HG02981 (cell line): Measurements from ENCODE around the gene YEATS4.

Source experiments
- ATAC-seq: cut with Tn5 transposase; IDR thresholded peaks from one replicate; pipeline ENCODE4 v1.9.1; 2021; ENCODE audit warnings: mild to moderate bottlenecking, moderate library complexity; ENCODE audit not compliant: unreplicated experiment

YEATS4 gene

GRCh38 chr12:69341328-69341727, 18.2 kb upstream of the YEATS4 start:
- no peak for ATAC-seq

DNA sequence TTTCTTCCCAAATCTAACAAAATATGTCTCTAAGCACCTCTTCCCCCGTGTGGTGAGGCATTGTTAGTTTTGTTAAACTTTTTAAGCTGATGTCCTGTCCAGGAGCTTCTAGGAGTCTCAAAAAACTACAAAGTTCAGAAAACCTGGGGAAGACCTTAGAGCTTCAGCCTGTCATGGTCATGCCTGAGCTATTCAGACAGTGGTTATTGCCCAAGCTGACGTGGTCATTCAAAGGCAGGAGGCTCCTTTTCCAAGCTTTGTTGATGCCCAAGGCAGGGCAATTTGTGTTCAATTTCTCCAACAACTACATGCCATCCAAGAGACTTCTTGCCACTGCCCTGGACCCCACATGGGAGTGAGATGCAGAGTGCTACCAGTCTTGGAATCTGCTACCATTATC, 17.1 kb upstream of the YEATS4 start:
- no peak for ATAC-seq

DNA sequence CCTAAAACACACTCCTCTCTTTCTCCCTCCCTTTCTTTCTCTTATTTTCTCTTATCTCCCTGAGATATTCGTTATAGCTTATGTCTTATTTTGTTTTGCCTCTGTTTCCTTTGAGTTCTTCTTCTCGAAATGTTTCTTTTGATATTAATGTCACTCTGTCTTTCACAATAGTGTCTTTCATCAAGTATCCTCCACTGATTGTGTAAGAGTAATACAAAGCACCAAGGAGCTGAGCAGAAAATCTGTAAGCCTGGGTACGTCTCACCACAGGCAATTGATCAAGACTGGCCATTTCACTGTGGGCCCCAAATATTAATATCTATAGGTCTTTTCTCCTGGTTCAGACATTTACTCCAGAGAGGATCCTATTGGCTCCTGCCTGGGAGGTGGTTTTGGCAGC, 16.2 kb upstream of the YEATS4 start:
- no peak for ATAC-seq

GRCh38 chr12:69343885-69344612, 15.5 kb upstream of the YEATS4 start:
- ATAC-seq, result no peak

DNA sequence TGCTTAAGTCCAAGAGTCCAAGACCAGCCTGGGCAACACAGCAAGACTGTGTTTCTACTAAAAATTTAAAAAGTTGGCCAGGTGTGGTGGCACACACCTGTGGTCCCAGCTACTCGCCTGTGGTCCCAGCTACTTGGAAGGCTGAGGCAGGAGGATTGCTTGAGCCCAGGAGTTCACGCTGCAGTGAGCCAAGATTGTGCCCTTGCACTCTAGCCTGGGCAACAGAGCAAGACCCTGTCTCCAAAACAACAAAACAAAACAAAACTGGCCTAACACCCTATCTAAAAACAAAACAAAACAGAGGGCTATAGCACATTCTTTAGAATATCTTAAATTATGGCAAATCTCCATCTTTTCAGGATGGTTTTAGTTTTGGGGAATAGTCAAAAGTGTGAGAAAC, 14.5 kb upstream of the YEATS4 start:
- ATAC-seq, result no peak

- no peak for ATAC-seq
Measured at GRCh38 chr12:69345742-69346141, 13.8 kb upstream of the YEATS4 start.

DNA sequence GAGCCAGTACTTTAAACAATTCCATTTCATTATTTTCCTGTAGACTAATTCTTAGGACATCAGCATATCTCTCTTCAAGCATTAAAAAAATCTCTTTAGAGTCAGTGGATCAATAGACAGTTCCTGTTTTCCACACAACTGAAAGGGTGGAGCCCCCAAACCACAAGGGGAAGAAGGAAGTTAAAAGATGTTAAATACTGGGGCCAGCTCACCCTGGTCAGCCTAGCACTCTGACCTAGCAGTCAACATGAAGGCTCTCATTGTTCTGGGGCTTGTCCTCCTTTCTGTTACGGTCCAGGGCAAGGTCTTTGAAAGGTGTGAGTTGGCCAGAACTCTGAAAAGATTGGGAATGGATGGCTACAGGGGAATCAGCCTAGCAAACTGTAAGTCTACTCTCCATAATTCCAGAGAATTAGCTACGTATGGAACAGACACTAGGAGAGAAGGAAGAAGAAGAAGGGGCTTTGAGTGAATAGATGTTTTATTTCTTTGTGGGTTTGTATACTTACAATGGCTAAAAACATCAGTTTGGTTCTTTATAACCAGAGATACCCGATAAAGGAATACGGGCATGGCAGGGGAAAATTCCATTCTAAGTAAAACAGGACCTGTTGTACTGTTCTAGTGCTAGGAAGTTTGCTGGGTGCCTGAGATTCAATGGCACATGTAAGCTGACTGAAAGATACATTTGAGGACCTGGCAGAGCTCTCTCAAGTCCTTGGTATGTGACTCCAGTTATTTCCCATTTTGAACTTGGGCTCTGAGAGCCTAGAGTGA, 11.2 kb upstream of the YEATS4 start, which contains the start of gene LYZ:
TSS of gene LYZ (plus strand) at position 220 of the 777 bp plus-strand sequence. CDS start at position 248, 28 bp downstream.
- ATAC-seq, result no peak

DNA sequence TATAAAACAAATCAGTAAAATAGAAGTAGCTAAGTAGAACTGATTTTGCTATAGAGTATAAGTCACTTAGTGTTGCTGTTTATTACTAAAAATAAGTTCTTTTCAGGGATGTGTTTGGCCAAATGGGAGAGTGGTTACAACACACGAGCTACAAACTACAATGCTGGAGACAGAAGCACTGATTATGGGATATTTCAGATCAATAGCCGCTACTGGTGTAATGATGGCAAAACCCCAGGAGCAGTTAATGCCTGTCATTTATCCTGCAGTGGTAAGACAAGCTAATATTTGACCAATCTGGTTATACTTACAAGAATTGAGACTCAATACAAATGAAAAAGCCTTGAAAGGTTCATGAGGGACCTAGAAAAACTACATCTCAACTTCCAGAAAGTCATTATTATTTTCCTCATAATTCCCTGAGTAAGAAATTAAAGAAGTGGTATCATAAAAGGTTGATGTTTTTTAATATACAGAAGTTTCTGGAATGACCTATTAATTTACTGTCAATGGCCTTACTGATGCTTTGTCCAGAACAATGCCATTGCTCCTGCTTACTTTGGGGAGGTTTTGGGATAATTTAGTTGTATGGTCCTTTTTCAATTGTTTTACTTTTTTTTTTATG, 9.4 kb upstream of the YEATS4 start:
- no peak for ATAC-seq

- no peak for ATAC-seq
Measured at GRCh38 chr12:69350777-69351176, 8.8 kb upstream of the YEATS4 start.

DNA sequence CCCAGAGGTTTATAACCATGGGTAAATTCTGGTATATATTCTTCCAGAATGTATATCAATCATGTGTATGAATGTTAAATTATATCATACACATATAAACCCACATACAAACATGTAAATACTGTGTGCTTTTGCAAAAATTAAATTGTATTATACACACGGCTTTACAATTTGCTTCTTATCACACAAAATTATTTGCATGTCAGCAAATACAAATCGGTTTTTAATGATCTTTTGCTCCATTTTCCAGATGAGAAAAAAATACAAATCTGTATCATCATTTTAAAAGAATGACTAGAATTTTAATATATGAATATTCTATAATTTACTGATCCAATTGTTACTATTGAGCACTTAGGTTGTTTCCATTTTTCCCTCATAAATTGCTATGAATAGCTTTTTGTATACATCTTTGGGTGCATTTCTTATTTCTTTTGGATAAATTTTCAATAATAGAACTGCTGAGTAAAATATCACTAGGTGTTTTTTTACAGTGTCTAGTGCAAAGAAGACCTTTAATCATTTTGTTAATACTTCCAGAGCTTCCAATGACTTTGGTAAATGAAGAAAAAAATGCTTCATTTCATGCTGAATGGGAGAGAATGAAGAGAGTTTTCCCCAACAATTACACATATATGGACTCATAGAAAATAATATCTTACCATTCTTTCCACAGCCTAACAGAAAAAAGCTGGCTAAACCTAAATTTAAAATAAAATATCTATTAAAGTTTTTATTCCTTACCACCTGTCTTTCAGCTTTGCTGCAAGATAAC, 7.9 kb upstream of the YEATS4 start:
- ATAC-seq, result no peak

GRCh38 chr12:69352904-69353303, 6.6 kb upstream of the YEATS4 start:
- ATAC-seq, result no peak

DNA sequence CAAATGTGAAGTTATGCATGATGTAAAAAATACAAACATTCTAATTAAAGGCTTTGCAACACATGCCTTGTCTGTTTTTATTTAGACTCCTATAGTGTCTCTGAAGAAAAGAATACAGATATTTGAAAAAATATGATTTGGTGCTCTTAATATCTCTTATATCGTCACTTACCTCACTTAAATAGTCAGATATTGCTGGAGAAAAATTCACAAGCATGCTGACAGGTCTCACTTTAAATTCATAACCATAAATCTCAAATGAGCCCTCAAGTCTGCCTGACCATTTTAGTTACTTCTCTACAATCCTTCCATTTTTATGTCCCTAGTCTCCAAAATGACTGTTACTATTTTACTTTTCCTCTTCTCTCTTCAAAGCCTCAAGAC, 5.4 kb upstream of the YEATS4 start:
- ATAC-seq, result no peak

DNA sequence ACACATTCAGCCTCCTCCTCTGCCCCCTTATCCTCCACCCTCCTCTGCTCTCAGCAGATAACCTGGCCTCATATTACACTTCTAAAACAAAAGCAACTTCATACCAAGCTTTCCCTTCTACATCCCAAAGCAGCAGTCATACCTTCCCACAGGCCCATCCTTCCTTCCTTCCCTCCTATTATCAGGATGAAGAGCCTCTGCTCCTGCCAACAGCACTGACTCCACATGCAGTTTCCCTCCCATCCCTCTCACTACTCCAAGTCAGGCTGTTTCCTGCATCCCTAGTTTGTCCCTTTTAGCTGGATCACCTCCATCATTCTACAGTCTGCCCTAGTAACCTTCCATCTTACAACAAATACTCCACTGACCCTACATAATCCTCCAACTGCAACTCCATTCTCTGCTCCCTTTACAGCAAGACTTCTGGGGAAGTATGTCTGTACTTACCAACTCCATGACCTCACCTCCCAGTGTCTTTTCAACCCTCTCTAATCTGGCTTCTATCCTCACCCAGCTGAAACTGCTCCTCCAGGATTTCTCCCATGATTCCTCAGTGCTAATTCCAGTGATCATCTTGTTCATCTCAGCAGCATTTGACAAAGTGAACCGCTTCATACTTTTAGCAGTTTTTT, 4.9 kb upstream of the YEATS4 start:
- ATAC-seq, result no peak

DNA sequence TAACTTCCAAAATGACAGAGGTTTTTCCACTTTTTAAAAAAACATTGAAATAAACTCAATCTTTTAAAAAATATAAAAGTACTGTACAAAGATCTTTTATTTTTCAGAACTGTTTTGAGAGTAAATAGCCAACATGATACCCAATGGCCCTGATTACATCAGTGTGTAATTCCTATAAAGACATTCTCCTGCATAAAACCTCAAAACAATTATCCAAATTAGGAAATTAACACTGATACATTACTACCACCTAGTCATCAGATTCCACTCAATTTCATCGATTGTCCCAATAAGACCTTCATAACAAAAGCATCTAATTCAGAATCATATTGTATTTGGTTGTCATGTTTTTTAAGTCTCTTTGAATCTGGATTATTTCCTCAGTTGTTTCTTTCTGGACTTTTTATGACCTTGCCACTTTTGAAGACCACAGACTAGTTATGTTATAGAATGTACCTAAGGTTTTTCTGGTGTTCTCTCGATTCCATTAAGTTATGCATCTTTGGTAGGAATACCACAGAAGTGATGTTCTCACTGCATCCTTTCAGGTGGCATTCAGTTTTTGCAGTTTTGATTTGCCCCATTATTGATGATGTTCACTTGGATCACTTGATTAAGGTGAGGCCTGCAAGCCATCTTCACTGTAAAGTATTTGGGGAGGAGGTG, 4.0 kb upstream of the YEATS4 start:
- no peak for ATAC-seq

DNA sequence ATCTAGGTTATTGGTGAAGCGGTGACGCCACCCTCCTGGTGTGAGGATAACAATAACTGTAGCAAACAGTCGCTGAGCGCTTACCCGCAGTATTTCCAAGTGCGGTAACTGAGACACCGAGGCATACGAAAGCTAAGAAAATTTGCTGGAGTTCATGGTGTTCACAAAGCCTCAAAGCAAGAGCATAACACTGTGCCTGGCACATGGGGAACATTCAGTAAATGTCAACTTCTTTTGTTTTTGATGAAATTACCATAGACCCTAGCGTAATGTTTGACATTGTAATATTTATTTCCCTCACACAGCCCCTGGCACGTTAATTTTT, 767 bp downstream of the YEATS4 start:
- no peak for ATAC-seq

DNA sequence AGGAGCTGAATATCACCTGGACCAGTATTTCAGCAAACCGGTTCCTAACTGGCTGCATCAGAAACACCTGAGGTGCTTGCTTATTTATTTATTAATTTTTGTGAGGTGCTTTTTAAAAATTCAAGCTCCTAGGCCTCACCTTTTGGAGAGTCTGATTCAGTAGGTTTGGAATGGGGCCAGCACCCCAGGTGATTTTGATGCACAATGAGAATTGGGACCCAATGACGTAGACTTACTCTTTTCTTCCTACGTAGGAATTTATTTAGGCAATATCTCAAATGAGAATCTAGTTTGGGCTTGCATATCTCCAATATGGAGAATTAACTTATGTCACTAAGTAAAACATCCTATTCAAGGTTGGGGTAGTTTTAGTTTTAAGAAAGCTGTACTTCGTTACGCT, 7.3 kb downstream of the YEATS4 start:
- no peak for ATAC-seq

DNA sequence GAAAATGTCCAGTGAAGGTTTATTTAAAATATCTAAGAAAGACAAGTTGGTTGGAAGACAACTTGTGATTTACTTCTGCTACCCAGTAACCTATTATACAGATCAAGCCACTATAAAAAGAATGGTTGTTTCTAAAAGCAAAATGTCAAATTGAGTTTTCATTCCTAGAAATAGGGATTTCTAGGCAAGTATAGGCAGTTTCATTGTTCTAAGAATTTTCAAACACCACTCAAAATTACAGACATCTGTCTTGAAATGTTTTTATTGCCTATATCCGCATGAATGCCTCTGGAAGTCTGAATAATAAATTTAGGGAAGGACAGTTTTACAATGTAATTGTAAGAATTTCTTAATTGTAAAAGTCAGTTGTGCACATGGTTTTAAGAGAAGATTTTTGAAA, 8.6 kb downstream of the YEATS4 start:
- ATAC-seq, result no peak

- ATAC-seq, result no peak
Measured at GRCh38 chr12:69383074-69383473, 23.5 kb downstream of the YEATS4 start.

DNA sequence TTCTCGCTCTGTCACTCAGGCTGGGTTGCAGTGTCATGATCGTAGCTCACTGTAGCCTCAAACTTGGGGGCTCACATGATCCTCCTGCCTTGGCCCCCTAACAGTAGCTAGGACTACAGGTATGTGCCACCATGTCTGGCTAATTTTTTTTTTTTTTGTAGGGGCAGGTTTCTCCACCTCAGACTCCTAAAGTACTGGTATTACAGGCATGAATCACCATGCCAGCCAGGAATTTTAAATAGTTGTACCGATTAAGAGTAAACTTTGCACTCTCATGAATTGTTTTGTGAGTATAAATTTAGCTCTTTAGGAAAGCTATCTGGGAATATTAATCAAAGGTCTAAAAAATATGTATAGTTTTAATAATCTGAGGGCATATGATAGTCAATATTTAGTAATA, 25.5 kb downstream of the YEATS4 start:
- ATAC-seq, result no peak

- ATAC-seq, result no peak
Measured at GRCh38 chr12:69386921-69387320, 27.4 kb downstream of the YEATS4 start.
